MCF 10A (cell line): Measurements from ENCODE around the gene B3GNT3. TPM values are rescaled to one million over a fixed set of nuclear protein-coding genes. Genes with fewer than 3 reads are reported as not detected.

ENCODE experiments used
- BruUV-seq: library from RNA; stranded (reverse); fragments of 400-500 nt; replicated peaks from 2 replicates; lab custom pipeline; 2021; lab: Mats Ljungman, UMichigan
- CTCF ChIA-PET: fragments of 300-600 bp; sonication (Branson Sonifier 250); formaldehyde crosslinking; extraction: SDS; loops from one replicate; lab custom pipeline; 2021; ENCODE audit warnings: antibody characterized with exemption, inconsistent platforms; lab: Yijun Ruan, JAX
- POLR2A ChIA-PET: fragments of 300-600, 350-650 bp; sonication (Branson Sonifier 250); formaldehyde crosslinking; extraction: SDS; loops from one replicate; lab custom pipeline; 2020; ENCODE audit warnings: antibody characterized with exemption, inconsistent platforms; lab: Yijun Ruan, JAX
- DNase-seq: peaks from one replicate; pipeline ENCODE4 v3.0.0-alpha.2; 2018; ENCODE audit not compliant: unreplicated experiment
- H3K27ac Mint-ChIP-seq: one replicate; pipeline ENCODE4 v1.8.0; 2022; ENCODE audit warnings: mild to moderate bottlenecking, low read depth, mixed read lengths; ENCODE audit not compliant: unreplicated experiment
- H3K27me3 Mint-ChIP-seq: one replicate; pipeline ENCODE4 v1.8.0; 2022; ENCODE audit warnings: mixed read lengths; ENCODE audit not compliant: insufficient read depth, unreplicated experiment
- H3K36me3 Mint-ChIP-seq: one replicate; pipeline ENCODE4 v1.8.0; 2022; ENCODE audit warnings: mild to moderate bottlenecking, moderate library complexity, mixed read lengths; ENCODE audit not compliant: insufficient read depth, unreplicated experiment
- H3K4me1 Mint-ChIP-seq: one replicate; pipeline ENCODE4 v1.8.0; 2022; ENCODE audit warnings: mixed read lengths; ENCODE audit not compliant: insufficient read depth, unreplicated experiment
- H3K4me3 Mint-ChIP-seq: one replicate; pipeline ENCODE4 v1.8.0; 2022; ENCODE audit warnings: mild to moderate bottlenecking, moderate library complexity, mixed read lengths; ENCODE audit not compliant: unreplicated experiment
- H3K9me3 Mint-ChIP-seq: one replicate; pipeline ENCODE4 v1.8.0; 2022; ENCODE audit warnings: mixed read lengths; ENCODE audit not compliant: unreplicated experiment
- intact Hi-C: fragments of 100-400 bp; cut with micrococcal nuclease; formaldehyde crosslinking; loops from 2 replicates; pipeline ENCODE4 v1.14.1; 2022
- total RNA-seq: library from RNA; stranded (reverse); gene quantifications from 2 replicates; pipeline ENCODE4 v1.2.3, GENCODE V29; 2022
- TF ChIP-seq, protein P1 (sequence below): fragments of 200-600 bp; IDR thresholded peaks from one replicate; pipeline ENCODE4 v1.8.0; 2022; ENCODE audit warnings: antibody characterized with exemption, mild to moderate bottlenecking; ENCODE audit not compliant: unreplicated experiment

B3GNT3 gene
- total RNA-seq, 1 experiment from 2014 or later = 0.40 TPM

- no peak for DNase-seq
- Mint-ChIP-seq H3K27ac (no peak overlapping the region), H3K4me1 (peaks cover 18% of the 10 kb centered on the region), H3K27me3 (no peaks in the 10 kb centered on the region), H3K4me3 (peak overlapping the region; percentile 44), H3K36me3 (no peaks in the 10 kb centered on the region), H3K9me3 (no peaks in the 10 kb centered on the region)
- no TSS peak for BruUV-seq
- CTCF ChIA-PET = interaction anchor here (0.5 to 3.1 kb wide), 5 partner anchors 10 to 189 kb away, joined by 3 to 23 read pairs (median 3); no protein-coding TSS in a partner anchor
- TF ChIP-seq, protein P1, sequence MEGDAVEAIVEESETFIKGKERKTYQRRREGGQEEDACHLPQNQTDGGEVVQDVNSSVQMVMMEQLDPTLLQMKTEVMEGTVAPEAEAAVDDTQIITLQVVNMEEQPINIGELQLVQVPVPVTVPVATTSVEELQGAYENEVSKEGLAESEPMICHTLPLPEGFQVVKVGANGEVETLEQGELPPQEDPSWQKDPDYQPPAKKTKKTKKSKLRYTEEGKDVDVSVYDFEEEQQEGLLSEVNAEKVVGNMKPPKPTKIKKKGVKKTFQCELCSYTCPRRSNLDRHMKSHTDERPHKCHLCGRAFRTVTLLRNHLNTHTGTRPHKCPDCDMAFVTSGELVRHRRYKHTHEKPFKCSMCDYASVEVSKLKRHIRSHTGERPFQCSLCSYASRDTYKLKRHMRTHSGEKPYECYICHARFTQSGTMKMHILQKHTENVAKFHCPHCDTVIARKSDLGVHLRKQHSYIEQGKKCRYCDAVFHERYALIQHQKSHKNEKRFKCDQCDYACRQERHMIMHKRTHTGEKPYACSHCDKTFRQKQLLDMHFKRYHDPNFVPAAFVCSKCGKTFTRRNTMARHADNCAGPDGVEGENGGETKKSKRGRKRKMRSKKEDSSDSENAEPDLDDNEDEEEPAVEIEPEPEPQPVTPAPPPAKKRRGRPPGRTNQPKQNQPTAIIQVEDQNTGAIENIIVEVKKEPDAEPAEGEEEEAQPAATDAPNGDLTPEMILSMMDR = no peak
- POLR2A ChIA-PET = no interaction called here
- intact Hi-C loops = no loop called here
These were observed 567 bp upstream of the B3GNT3 start for GRCh38 chr19:17794412-17794730.

GRCh38 chr19:17795495-17795856, 538 bp downstream of the B3GNT3 start:
- H3K27ac Mint-ChIP-seq = no peak overlapping the region
- CTCF ChIA-PET = interaction anchor here (0.6 to 3.1 kb wide), 5 partner anchors 11 to 1302 kb away, joined by 3 to 23 read pairs (median 3); no protein-coding TSS in a partner anchor
- H3K9me3 Mint-ChIP-seq = no peaks in the 10 kb centered on the region
- TF ChIP-seq, protein P1 = no peak
- no TSS peak for BruUV-seq
- peaks cover 18% of the 10 kb centered on the region for H3K4me1 Mint-ChIP-seq
- POLR2A ChIA-PET = no interaction called here
- no peak for DNase-seq
- no peaks in the 10 kb centered on the region for H3K36me3 Mint-ChIP-seq
- intact Hi-C loops = no loop called here
- H3K27me3 Mint-ChIP-seq = no peaks in the 10 kb centered on the region
- H3K4me3 Mint-ChIP-seq = peak overlapping the region; percentile 16

DNA sequence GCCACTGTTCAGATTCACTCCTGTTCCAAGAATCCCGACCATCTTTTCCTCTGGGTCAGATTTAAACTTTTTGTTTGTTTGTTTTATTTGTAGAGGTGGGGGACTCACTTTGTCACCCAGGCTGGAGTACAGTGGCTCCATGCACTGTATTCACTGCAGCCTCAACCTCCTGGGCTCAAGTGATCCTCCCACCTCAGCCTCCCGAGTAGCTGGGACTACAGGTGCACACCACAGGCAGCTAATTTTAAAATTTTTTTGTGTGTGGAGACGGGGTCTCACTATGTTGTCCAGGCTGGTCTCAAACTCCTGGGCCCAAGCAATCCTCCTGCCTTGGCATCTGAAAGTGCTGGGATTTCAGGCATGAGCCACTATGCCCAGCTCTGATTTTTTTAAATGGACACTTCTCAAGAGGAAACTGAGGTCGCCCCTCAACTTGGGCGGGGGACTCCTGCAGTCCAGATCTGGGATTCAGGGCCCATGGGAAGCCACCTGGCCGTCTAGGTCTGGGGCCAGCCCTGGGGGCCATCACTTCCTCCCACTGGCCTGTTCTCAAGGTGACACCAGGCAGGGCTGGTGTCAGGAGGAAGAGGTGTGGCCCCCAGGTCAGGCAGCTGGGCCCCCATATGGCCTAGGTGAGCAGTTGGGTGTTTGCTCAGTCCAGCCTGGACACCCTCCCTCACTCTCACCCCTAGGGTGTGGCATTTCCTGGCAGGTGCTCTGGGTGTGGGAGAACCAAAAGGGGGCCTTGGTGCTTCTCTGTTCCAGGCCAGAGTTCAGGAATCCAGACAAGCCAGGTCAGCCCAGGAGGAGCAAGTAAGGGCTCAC, 1.3 kb downstream of the B3GNT3 start:
- H3K4me3 Mint-ChIP-seq = no peak overlapping the region
- BruUV-seq = no TSS peak
- ChIA-PET POLR2A (interaction anchor here (0.6 to 1.1 kb wide), 2 partner anchors 137 to 242 kb away, joined by 3 to 4 read pairs; no protein-coding TSS in a partner anchor), CTCF (interaction anchor here (0.9 to 3.1 kb wide), 6 partner anchors 12 to 412 kb away, joined by 3 to 23 read pairs (median 3); no protein-coding TSS in a partner anchor)
- H3K27me3 Mint-ChIP-seq = no peaks in the 10 kb centered on the region
- intact Hi-C loops = no loop called here
- H3K9me3 Mint-ChIP-seq = no peaks in the 10 kb centered on the region
- DNase-seq = peak; percentile 54
- TF ChIP-seq, protein P1 = no peak
- peaks cover 18% of the 10 kb centered on the region for H3K4me1 Mint-ChIP-seq
- peak overlapping the region; percentile 9 for H3K27ac Mint-ChIP-seq
- H3K36me3 Mint-ChIP-seq = no peaks in the 10 kb centered on the region

DNA sequence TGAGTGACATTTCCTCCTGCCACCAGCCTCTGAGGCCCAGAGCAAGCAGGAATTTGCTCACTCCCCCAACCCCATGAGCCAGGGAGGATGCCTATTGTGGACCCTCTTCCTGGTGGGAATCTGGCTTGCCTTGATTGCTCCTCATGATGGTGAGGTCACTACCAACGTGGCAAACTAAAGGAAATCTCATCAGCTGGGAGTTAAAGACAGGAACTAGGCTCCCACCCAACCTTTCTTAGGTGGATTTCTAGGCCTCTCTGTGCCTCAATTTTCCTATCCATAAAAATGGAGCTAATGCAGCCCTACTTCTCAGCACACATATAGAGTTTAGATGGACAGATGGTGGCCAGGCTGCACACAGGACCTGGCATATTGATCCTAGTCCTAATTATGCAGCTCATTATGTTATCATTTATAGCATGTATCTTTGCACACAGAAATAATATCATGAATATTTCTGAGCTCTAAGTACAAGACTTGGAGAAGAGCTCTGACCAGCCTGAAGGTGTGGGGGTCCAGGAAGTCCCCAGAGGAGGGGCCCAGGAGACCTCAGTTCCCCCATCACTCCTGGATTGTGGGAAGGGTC, 2.0 kb downstream of the B3GNT3 start:
- H3K4me1 Mint-ChIP-seq = peaks cover 13% of the 10 kb centered on the region
- no peaks in the 10 kb centered on the region for H3K36me3 Mint-ChIP-seq
- ChIA-PET POLR2A (interaction anchor here (1.1 kb wide), 1 partner anchor 137 kb away, joined by 4 read pairs; no protein-coding TSS in a partner anchor), CTCF (interaction anchor here (0.6 to 1.0 kb wide), 2 partner anchors 13 to 31 kb away, joined by 3 to 5 read pairs; no protein-coding TSS in a partner anchor)
- H3K4me3 Mint-ChIP-seq = no peak overlapping the region
- H3K9me3 Mint-ChIP-seq = no peaks in the 10 kb centered on the region
- no peak for DNase-seq
- H3K27me3 Mint-ChIP-seq = no peaks in the 10 kb centered on the region
- H3K27ac Mint-ChIP-seq = peak overlapping the region; percentile 9
- intact Hi-C loops = no loop called here
- no TSS peak for BruUV-seq
- TF ChIP-seq, protein P1 = no peak
